Measurements from ENCODE around the gene SLC4A2.

- no peak for TF ChIP-seq CTCF (IDR thresholded peaks at IDR 0.05)
- TF ChIP-seq POLR2A (IDR thresholded peaks at IDR 0.05), result no peak
These were observed 8.3 kb upstream of the SLC4A2 start for GRCh38 chr7:151051108-151051507.

Data from tibial nerve (tissue), 3 donors.